OCI-M1 (cell line): Measurements from ENCODE around the gene SERPING1.
A peak's percentile ranks its signal among the peaks of the same experiment; 100 is the strongest.
"Not testable (repeated sequence)": the region's sequence is repeated elsewhere in the genome, so short reads cannot be mapped to it uniquely, and the experiment has no call there.

ENCODE experiments used
- DNase-seq: peaks from one replicate; lab custom pipeline; 2025; lab: John Stamatoyannopoulos, UW

Gene SERPING1

GRCh38 chr11:57638005-57638781 is 40.7 kb downstream of the SERPING1 start:
- DNase-seq, result peak; percentile 57

- peak; percentile 50 for DNase-seq
These were observed 41.4 kb downstream of the SERPING1 start for GRCh38 chr11:57638811-57639320.

DNA sequence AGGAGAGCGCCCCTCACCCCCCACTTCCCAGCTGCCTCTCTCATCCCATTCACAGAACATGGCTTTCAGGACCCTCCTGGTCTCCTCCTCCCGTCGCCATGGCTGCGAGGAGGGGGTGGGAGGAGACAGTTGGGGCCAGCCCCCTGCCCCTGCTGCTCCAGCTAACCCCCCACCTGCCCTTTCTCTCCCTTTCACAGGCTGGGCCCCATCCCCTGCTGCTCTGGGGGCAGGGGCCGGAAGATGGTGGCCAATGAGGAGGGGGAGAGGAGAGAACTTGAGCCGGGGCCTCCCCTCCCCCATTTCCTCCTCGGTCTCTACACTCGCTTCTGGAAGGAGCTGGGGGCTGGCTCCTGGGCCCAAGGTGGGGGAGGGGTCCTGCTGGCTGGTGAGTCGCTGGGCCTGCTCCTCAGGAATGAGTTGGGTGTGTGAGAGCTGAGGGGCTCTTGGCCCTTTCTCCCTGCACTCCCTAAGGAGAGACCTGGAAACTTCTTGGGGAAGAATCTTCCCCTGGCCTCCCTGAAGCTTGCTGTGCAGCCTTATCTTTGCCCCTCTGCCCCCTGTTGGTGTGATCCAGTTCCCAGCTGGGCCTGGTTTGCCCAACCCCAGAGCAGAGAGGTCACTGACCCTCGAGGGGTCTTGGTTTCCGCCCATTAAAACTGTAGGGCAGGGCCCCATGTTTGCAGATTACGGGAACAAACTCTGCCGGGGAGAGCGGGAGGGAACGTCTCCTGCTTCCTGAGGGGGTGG is 42.0 kb downstream of the SERPING1 start:
- DNase-seq, result peak; percentile 88

- peak; percentile 25 for DNase-seq
These were observed 42.7 kb downstream of the SERPING1 start for GRCh38 chr11:57640068-57640800.

GRCh38 chr11:57641011-57641807 is 43.7 kb downstream of the SERPING1 start:
- DNase-seq, result peak; percentile 80

DNA sequence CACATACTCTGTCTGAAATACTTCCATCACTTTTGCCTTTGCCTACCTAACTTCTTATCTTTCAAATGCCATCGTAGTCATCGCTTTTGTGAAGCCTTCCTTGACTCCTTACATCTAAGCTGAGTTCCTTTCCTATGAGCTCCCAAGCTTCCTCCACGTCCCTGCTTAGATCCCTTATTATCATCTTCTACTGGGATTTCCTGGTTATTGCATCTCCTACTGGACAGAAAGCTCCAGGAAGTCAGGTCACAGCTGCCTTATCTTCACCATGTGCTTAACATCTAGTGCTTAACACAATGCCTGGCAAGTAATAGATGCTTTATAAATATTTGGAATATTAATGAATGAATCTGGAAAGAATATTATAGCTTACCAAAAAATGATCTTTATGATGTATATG is 46.3 kb downstream of the SERPING1 start:
- DNase-seq, result peak; percentile 38

GRCh38 chr11:57644748-57645688 is 47.5 kb downstream of the SERPING1 start:
- peak; percentile 85 for DNase-seq

DNA sequence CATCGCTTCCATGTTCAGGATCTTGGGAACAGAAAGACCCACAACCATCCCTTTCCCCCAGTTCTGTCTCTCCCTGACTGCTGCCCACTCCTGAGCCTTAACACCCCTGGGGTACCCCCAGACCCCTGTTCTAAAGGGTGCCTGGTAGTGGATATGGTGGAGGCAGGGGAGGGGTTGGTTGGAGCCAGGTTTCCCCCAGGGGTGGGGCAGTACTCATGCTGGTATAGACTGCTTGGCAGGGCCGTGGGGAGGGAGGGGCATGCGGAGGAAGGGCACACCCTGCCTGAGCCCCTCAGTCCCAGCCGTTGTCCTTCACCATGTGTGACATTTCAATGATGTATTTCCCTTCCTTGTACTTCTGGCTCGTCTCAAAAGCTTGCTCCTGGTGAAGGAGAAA is 48.2 kb downstream of the SERPING1 start:
- no peak for DNase-seq

DNA sequence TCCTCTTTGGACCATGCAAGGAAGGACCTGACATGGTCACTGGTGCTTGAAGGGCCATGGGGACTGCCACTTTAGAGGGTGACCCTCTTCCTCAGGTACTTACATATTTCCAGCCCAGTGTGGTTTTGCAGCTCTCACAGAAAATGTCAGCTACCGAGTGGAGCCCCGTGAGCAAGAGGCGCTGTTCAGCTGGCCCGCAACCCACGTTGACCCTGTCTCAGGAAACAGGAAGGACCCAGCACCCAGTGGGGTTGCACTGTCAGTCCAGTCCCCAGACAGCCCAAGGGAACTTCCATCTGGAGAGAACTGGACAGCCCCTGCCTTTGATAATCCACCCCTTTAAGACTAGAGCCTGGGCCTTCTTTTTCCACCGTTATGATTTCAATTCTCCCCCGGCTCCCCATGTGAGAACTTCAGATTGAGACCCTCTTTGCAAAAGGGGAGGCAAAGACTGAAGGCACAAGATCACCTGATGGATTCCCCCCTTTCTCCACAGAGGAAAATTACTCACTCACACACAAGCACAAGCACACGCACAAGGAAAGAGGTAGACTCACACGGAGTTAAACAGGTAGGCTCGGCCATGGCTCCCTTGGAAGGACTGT is 48.8 kb downstream of the SERPING1 start:
- no peak for DNase-seq

GRCh38 chr11:57646799-57647303 is 49.4 kb downstream of the SERPING1 start:
- no peak for DNase-seq

GRCh38 chr11:57647372-57647771 is 49.9 kb downstream of the SERPING1 start:
- DNase-seq, result no peak

- peak; percentile 94 for DNase-seq
These were observed 50.7 kb downstream of the SERPING1 start for GRCh38 chr11:57647960-57648800.

DNA sequence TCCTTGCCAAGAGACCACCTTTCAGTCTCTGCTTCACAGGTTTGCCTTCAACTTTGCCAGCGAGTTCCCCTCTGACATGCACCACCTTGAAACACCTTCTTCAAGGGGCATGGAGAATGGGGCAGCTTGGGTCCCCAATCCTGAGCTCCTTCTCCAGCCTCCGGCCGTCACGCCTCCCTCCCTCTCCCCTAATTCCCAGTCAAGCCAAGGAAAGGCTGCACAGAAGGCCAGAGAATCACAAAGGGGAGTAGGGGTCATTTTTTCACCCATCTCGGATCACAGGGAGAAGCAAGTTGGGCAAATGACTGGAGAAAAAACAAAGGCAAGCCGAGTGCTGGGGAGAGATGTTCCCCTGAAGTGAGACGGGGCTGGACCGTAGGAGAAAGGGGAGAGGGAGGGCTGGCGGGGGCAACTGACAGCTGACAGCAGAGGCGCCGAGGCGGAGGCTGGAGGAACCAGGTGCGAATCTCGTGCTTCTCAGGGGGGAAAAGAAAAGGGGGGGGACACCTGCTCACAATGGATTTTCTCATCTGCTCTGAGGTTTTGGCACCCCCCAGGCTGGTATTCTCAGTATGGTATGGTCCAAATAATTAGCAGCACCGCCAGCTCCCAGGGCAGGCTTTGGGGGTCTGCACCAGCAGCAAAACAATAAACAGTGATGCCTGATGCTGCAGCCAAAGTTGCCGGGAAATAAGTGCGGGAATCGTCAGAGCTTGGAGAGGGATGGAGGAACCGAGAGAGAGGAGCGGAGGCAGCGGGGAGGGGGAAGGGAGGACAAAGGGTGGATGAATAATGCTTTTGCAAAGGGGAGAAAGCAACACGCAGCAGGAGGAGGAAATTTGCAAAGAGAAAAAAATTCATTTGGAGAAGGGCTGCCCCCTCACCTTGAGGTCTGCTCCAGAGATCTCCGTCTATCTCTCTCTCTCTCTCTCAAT is 51.6 kb downstream of the SERPING1 start:
- peak; percentile 53 for DNase-seq

GRCh38 chr11:57649826-57650738 is 52.6 kb downstream of the SERPING1 start, which contains the start of gene YPEL4:
Gene YPEL4 (minus strand): TSS chr11:57649912. CDS start chr11:57647107, 2,805 bp downstream.
- DNase-seq, result peak; percentile 76

- no peak for DNase-seq
These were observed 53.2 kb downstream of the SERPING1 start for GRCh38 chr11:57650739-57651090.

DNA sequence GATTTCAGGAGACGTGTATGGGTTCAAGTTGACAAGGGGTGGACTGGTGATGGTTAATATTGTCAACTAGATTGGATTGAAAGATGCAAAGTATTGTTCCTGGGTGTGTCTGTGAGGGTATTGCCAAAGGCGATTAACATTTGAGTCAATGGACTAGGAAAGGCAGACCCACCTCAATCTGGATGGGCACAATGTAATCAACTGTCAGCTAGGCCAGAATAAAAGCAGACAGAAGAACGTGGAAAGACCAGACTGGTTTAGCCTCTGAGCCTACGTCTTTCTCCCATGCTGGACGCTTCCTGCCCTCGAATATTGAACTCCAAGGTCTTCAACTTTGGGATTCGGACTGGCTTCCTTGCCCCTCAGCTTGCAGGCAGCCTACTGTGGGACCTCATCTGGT is 53.9 kb downstream of the SERPING1 start:
- no peak for DNase-seq

- not testable (repeated sequence) for DNase-seq
These were observed 54.7 kb downstream of the SERPING1 start for GRCh38 chr11:57652230-57652629.
